ENCODE results near the gene HIVEP2. TPM values are rescaled to one million over a fixed set of nuclear protein-coding genes. Genes with fewer than 3 reads are reported as not detected.

Gene HIVEP2
- total RNA-seq, 2 experiments from 2014 or later = 30.2 to 35.4 TPM

- Mint-ChIP-seq H3K4me3 (no peak overlapping the region), H3K4me1 (peaks cover 53% of the 10 kb centered on the region), H3K9me3 (no peaks in the 10 kb centered on the region), H3K36me3 (ENCODE audit: low read depth) (peaks cover 18% of the 10 kb centered on the region), H3K27me3 (no peaks in the 10 kb centered on the region), H3K27ac (peak overlapping the region; percentile 65)
- CTCF ChIA-PET = interaction anchor here (1.7 kb wide), 1 partner anchor 21 kb away, joined by 4 read pairs; no protein-coding TSS in a partner anchor
- DNase-seq = no peak
- POLR2A ChIA-PET = no interaction called here
Observed at GRCh38 chr6:142822842-142823241, 122.1 kb downstream of the HIVEP2 start.

GRCh38 chr6:142822383-142822782, 122.6 kb downstream of the HIVEP2 start:
- Mint-ChIP-seq H3K9me3 (no peaks in the 10 kb centered on the region), H3K27ac (peak overlapping the region; percentile 65), H3K4me1 (peaks cover 57% of the 10 kb centered on the region), H3K27me3 (no peaks in the 10 kb centered on the region), H3K4me3 (no peak overlapping the region), H3K36me3 (ENCODE audit: low read depth) (peaks cover 21% of the 10 kb centered on the region)
- CTCF ChIA-PET = interaction anchor here (1.7 to 7.7 kb wide), 2 partner anchors 9 to 21 kb away, joined by 4 to 46 read pairs; no protein-coding TSS in a partner anchor
- no peak for DNase-seq
- POLR2A ChIA-PET = no interaction called here

- DNase-seq = no peak
- CTCF ChIA-PET = interaction anchor here (1.7 to 7.7 kb wide), 2 partner anchors 10 to 22 kb away, joined by 4 to 46 read pairs; no protein-coding TSS in a partner anchor
- no peak overlapping the region for H3K4me3 Mint-ChIP-seq
- peaks cover under 1% of the 10 kb centered on the region for H3K9me3 Mint-ChIP-seq
- H3K27me3 Mint-ChIP-seq = no peaks in the 10 kb centered on the region
- peaks cover 61% of the 10 kb centered on the region for H3K4me1 Mint-ChIP-seq
- POLR2A ChIA-PET = no interaction called here
- peaks cover 22% of the 10 kb centered on the region for H3K36me3 Mint-ChIP-seq (ENCODE audit: low read depth)
- peak overlapping the region; percentile 61 for H3K27ac Mint-ChIP-seq
Observed at GRCh38 chr6:142821860-142822259, 123.1 kb downstream of the HIVEP2 start.

GRCh38 chr6:142821164-142821716, 123.7 kb downstream of the HIVEP2 start:
- ChIA-PET POLR2A (no interaction called here), CTCF (interaction anchor here (7.7 kb wide), 1 partner anchor 11 kb away, joined by 46 read pairs; no protein-coding TSS in a partner anchor)
- DNase-seq = no peak
- no peaks in the 10 kb centered on the region for H3K27me3 Mint-ChIP-seq
- H3K27ac Mint-ChIP-seq = peak overlapping the region; percentile 91
- H3K4me3 Mint-ChIP-seq = no peak overlapping the region
- H3K4me1 Mint-ChIP-seq = peaks cover 66% of the 10 kb centered on the region
- peaks cover 2% of the 10 kb centered on the region for H3K9me3 Mint-ChIP-seq
- H3K36me3 Mint-ChIP-seq (ENCODE audit: low read depth) = peaks cover 28% of the 10 kb centered on the region

GRCh38 chr6:142820338-142821051, 124.5 kb downstream of the HIVEP2 start:
- no peaks in the 10 kb centered on the region for H3K27me3 Mint-ChIP-seq
- H3K27ac Mint-ChIP-seq = peak overlapping the region; percentile 91
- peaks cover 28% of the 10 kb centered on the region for H3K36me3 Mint-ChIP-seq (ENCODE audit: low read depth)
- POLR2A ChIA-PET = no interaction called here
- CTCF ChIA-PET = interaction anchor here (0.7 to 7.7 kb wide), 3 partner anchors 11 to 26 kb away, joined by 3 to 46 read pairs (median 5); no protein-coding TSS in a partner anchor
- peaks cover 67% of the 10 kb centered on the region for H3K4me1 Mint-ChIP-seq
- peaks cover 2% of the 10 kb centered on the region for H3K9me3 Mint-ChIP-seq
- peak overlapping the region; percentile 77 for H3K4me3 Mint-ChIP-seq
- DNase-seq = no peak

- Mint-ChIP-seq H3K4me3 (peak overlapping the region; percentile 77), H3K27ac (peak overlapping the region; percentile 91), H3K4me1 (peaks cover 65% of the 10 kb centered on the region), H3K9me3 (peaks cover 2% of the 10 kb centered on the region), H3K27me3 (no peaks in the 10 kb centered on the region), H3K36me3 (ENCODE audit: low read depth) (peaks cover 34% of the 10 kb centered on the region)
- ChIA-PET POLR2A (no interaction called here), CTCF (interaction anchor here (1.3 to 7.7 kb wide), 2 partner anchors 12 to 13 kb away, joined by 5 to 46 read pairs; no protein-coding TSS in a partner anchor)
- DNase-seq = peak; percentile 58
Observed at GRCh38 chr6:142819603-142820337, 125.2 kb downstream of the HIVEP2 start.

- Mint-ChIP-seq H3K4me1 (peaks cover 69% of the 10 kb centered on the region), H3K4me3 (no peak overlapping the region), H3K36me3 (ENCODE audit: low read depth) (peaks cover 35% of the 10 kb centered on the region), H3K27ac (no peak overlapping the region), H3K27me3 (no peaks in the 10 kb centered on the region), H3K9me3 (peaks cover 2% of the 10 kb centered on the region)
- ChIA-PET CTCF (interaction anchor here (1.2 to 7.7 kb wide), 3 partner anchors 10 to 36 kb away, joined by 3 to 46 read pairs (median 3); no protein-coding TSS in a partner anchor), POLR2A (no interaction called here)
- no peak for DNase-seq
Observed at GRCh38 chr6:142816486-142816885, 128.5 kb downstream of the HIVEP2 start.

- Mint-ChIP-seq H3K9me3 (peaks cover 2% of the 10 kb centered on the region), H3K4me3 (no peak overlapping the region), H3K27ac (no peak overlapping the region), H3K4me1 (peaks cover 69% of the 10 kb centered on the region), H3K36me3 (ENCODE audit: low read depth) (peaks cover 33% of the 10 kb centered on the region), H3K27me3 (no peaks in the 10 kb centered on the region)
- no peak for DNase-seq
- ChIA-PET CTCF (interaction anchor here (1.2 to 7.7 kb wide), 2 partner anchors 9 to 16 kb away, joined by 3 to 46 read pairs; no protein-coding TSS in a partner anchor), POLR2A (no interaction called here)
Observed at GRCh38 chr6:142816031-142816430, 128.9 kb downstream of the HIVEP2 start.

GRCh38 chr6:142811923-142812322, 133.1 kb downstream of the HIVEP2 start:
- Mint-ChIP-seq H3K27ac (no peak overlapping the region), H3K27me3 (no peaks in the 10 kb centered on the region), H3K4me3 (no peak overlapping the region), H3K36me3 (ENCODE audit: low read depth) (peaks cover 55% of the 10 kb centered on the region), H3K4me1 (peaks cover 45% of the 10 kb centered on the region), H3K9me3 (peaks cover 5% of the 10 kb centered on the region)
- DNase-seq = no peak
- POLR2A ChIA-PET = no interaction called here
- CTCF ChIA-PET = interaction anchor here (1.3 kb wide), 1 partner anchor 13 kb away, joined by 4 read pairs; no protein-coding TSS in a partner anchor

- CTCF ChIA-PET = interaction anchor here (1.3 kb wide), 1 partner anchor 14 kb away, joined by 4 read pairs; no protein-coding TSS in a partner anchor
- POLR2A ChIA-PET = no interaction called here
- H3K27me3 Mint-ChIP-seq = no peaks in the 10 kb centered on the region
- no peak for DNase-seq
- peaks cover 54% of the 10 kb centered on the region for H3K36me3 Mint-ChIP-seq (ENCODE audit: low read depth)
- H3K4me1 Mint-ChIP-seq = peaks cover 41% of the 10 kb centered on the region
- peaks cover 2% of the 10 kb centered on the region for H3K9me3 Mint-ChIP-seq
- H3K4me3 Mint-ChIP-seq = no peak overlapping the region
- no peak overlapping the region for H3K27ac Mint-ChIP-seq
Observed at GRCh38 chr6:142810952-142811514, 133.9 kb downstream of the HIVEP2 start.

GRCh38 chr6:142809947-142810346, 135.0 kb downstream of the HIVEP2 start:
- peaks cover 2% of the 10 kb centered on the region for H3K9me3 Mint-ChIP-seq
- ChIA-PET POLR2A (no interaction called here), CTCF (interaction anchor here (0.5 kb wide), 1 partner anchor 177 kb away, joined by 3 read pairs; no protein-coding TSS in a partner anchor)
- H3K4me3 Mint-ChIP-seq = no peak overlapping the region
- no peak for DNase-seq
- no peaks in the 10 kb centered on the region for H3K27me3 Mint-ChIP-seq
- H3K36me3 Mint-ChIP-seq (ENCODE audit: low read depth) = peaks cover 53% of the 10 kb centered on the region
- H3K4me1 Mint-ChIP-seq = peaks cover 39% of the 10 kb centered on the region
- H3K27ac Mint-ChIP-seq = no peak overlapping the region

- POLR2A ChIA-PET = no interaction called here
- peaks cover 40% of the 10 kb centered on the region for H3K36me3 Mint-ChIP-seq (ENCODE audit: low read depth)
- H3K4me3 Mint-ChIP-seq = no peak overlapping the region
- peaks cover 2% of the 10 kb centered on the region for H3K9me3 Mint-ChIP-seq
- H3K27me3 Mint-ChIP-seq = no peaks in the 10 kb centered on the region
- no peak for DNase-seq
- CTCF ChIA-PET = no interaction called here
- no peak overlapping the region for H3K27ac Mint-ChIP-seq
- peaks cover 39% of the 10 kb centered on the region for H3K4me1 Mint-ChIP-seq
Observed at GRCh38 chr6:142808405-142809061, 136.4 kb downstream of the HIVEP2 start.

Data from activated CD4-positive, alpha-beta T cell treated with anti-CD3 and anti-CD28 coated beads, Interleukin-2, amount 10 ng/mL, durations not matched to agents 7 days and 5 days (primary cell).